PFSK-1 (cell line): ENCODE results near the gene TPP2.

ENCODE experiments used
- FOXP2 ChIP-seq: optimal IDR thresholded peaks from 2 replicates; pipeline ENCODE3; 2011; ENCODE audit warnings: borderline replicate concordance, control low read depth, inconsistent platforms; ENCODE audit not compliant: insufficient read depth; ENCODE audit errors: extremely low read length, extremely low read depth
- POLR2AphosphoS5 ChIP-seq: IDR thresholded peaks from 2 replicates; pipeline ENCODE4 v1.6.1; 2012; ENCODE audit warnings: low read depth, mild to moderate bottlenecking, control low read depth, low read length, moderate library complexity
- SIN3A ChIP-seq: IDR thresholded peaks from 2 replicates; pipeline ENCODE4 v1.6.1; 2012; ENCODE audit warnings: mild to moderate bottlenecking, low read length, moderate library complexity, borderline replicate concordance; ENCODE audit not compliant: insufficient read depth
- TAF1 ChIP-seq: IDR thresholded peaks from 2 replicates; pipeline ENCODE4 v1.6.1; 2012; ENCODE audit warnings: low read length, control low read depth, borderline replicate concordance; ENCODE audit not compliant: insufficient read depth
- TF ChIP-seq, protein P1 (sequence below), 2 experiments: IDR thresholded peaks; 2 replicates each; pipeline versions ENCODE4 v1.6.1 to v1.8.0; 2011 to 2012; ENCODE audit warnings: low read depth in 2 of 2, low read length in 2 of 2, control low read depth in 1 of 2, inconsistent platforms in 1 of 2, mild to moderate bottlenecking in 1 of 2, moderate library complexity in 1 of 2; ENCODE audit not compliant: insufficient read depth in 1 of 2

The TPP2 gene

DNA sequence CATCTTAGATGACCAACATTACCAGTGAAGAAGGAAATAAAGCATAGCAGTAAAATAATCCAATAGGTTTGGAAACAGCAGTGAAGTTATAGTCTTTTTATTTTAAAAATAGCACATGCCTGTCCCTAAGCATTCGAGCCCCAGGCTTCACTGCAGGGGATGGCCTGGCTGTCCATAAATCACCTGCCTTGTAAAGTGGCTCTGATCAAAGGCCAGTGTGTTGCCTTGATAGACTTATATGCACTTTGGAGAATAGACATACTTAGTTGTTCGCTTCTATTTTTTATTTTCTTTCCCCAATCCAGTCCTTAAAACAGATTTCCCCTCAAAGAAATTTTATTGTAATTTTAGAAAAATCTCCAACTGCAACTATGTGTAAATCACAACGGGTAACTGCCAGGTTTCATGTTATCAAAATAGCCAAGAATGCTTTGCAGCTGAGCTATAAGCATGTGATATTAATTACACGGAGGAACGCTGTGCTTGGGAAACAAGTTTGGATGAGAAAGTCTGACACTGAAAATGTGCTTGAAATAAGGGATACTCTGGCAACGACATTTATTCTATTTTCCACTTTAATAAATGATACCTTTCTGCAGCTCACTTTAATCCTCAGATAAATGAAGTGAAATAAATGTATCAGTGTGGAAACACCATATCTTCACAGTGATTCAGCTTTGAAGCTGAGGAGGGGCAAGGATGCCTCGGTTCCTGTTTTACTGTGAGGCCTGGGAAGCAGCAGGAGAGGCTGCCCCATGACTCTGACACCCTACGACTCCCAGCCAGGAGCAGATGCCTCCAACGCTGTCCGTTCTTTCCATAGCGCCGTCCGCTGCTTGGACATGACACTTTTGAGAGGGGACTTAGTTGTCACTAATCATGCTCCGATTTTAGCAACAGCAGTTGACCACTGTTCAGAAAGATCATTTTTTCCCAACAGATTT is 103.6 kb downstream of the TPP2 start:
- no peak for TF ChIP-seq POLR2AphosphoS5
- no peak for TF ChIP-seq TAF1
- no peak for TF ChIP-seq SIN3A
- no peak for TF ChIP-seq FOXP2
- TF ChIP-seq, protein P1, sequence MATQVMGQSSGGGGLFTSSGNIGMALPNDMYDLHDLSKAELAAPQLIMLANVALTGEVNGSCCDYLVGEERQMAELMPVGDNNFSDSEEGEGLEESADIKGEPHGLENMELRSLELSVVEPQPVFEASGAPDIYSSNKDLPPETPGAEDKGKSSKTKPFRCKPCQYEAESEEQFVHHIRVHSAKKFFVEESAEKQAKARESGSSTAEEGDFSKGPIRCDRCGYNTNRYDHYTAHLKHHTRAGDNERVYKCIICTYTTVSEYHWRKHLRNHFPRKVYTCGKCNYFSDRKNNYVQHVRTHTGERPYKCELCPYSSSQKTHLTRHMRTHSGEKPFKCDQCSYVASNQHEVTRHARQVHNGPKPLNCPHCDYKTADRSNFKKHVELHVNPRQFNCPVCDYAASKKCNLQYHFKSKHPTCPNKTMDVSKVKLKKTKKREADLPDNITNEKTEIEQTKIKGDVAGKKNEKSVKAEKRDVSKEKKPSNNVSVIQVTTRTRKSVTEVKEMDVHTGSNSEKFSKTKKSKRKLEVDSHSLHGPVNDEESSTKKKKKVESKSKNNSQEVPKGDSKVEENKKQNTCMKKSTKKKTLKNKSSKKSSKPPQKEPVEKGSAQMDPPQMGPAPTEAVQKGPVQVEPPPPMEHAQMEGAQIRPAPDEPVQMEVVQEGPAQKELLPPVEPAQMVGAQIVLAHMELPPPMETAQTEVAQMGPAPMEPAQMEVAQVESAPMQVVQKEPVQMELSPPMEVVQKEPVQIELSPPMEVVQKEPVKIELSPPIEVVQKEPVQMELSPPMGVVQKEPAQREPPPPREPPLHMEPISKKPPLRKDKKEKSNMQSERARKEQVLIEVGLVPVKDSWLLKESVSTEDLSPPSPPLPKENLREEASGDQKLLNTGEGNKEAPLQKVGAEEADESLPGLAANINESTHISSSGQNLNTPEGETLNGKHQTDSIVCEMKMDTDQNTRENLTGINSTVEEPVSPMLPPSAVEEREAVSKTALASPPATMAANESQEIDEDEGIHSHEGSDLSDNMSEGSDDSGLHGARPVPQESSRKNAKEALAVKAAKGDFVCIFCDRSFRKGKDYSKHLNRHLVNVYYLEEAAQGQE (IDR thresholded peaks at IDR 0.05; ENCODE audit: insufficient read depth in 1 of 2, low read depth in 2 of 2, low read length in 2 of 2) = no peak

DNA sequence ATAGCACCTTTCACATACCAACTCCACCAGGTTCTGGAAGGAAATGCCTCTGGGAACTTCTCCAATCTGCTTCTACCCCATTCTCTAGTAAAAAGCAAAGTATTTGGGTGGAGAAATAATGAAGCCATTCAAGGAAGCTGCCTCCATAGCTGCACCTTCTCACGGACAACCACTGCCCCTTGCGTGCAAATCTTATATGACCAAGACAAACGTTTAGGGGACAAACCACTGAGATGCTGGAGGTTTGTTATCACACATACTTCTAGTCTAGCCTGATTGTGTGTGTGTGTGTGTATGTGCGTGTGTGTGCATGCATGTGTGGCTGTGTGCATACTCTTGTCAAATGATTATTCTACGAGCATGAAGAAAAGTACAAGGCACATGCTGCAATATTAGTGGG is 104.5 kb downstream of the TPP2 start:
- TF ChIP-seq, protein P1 (IDR thresholded peaks at IDR 0.05; ENCODE audit: insufficient read depth in 1 of 2, low read depth in 2 of 2, low read length in 2 of 2) = no peak
- TF ChIP-seq POLR2AphosphoS5 (no peak), TAF1 (no peak), FOXP2 (no peak), SIN3A (no peak)

DNA sequence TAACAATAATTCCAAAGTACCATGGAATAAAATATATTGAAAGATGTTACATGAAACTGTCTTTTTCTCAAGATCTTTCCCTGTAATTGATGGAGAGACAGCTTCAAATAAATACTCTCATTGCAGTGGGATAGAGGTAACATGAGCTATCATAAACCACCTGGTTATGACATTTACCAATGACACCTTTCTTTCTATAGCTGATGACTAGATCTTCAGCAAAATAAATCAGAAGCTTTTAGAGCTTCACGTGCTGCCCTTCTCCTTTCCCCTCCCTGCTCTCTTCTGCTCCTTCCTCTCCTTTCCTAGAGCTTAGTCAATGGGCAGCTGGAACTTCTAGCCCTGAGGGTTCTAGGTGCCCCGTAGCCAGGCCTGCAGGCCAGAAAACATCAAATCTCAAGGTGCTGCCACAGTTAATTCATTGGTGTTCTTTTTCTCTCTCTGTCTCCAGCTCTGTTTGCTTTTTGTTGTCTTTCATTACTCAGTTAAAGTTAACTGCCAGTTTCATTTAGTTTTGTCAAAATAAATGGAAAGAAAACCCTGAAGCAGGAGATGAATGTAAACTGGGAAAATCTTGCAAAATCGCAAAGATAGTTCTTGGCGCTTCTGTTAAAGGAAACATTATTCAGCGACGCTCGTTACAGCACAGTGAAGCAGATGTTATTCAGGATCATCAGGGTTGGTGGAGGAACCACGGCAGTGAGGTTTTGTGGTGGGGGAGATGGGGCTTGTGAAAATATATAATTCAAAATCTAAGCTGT is 106.4 kb downstream of the TPP2 start:
- TF ChIP-seq, protein P1 (IDR thresholded peaks at IDR 0.05; ENCODE audit: insufficient read depth in 1 of 2, low read depth in 2 of 2, low read length in 2 of 2) = no peak
- TF ChIP-seq SIN3A (no peak), TAF1 (no peak), POLR2AphosphoS5 (no peak), FOXP2 (no peak)

DNA sequence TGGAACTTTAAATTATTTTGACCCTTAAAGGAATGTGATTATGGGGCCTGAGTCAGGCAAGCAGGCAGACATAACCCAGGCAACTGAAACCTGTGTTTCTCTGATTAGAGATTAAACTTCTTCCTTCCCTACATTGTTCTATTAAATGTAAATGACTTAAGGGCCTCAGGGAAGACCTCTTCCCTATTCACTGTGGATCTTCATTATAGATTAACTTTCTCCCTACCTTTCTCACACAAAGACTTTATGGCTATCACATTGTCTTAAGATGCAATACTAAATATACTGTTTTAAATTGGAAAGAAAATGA is 106.9 kb downstream of the TPP2 start:
- TF ChIP-seq, protein P1 (IDR thresholded peaks at IDR 0.05; ENCODE audit: insufficient read depth in 1 of 2, low read depth in 2 of 2, low read length in 2 of 2) = no peak
- TF ChIP-seq POLR2AphosphoS5 (no peak), TAF1 (no peak), FOXP2 (no peak), SIN3A (no peak)
